Gastroesophageal sphincter (tissue), 3 donors: ENCODE results near the gene PRDM2.

Experiments used
- CTCF ChIP-seq, 4 experiments: fragments of 200-600 bp in 2 of 4; fragments of 450-650 bp in 2 of 4; sonication (generic) in 1 of 4; IDR thresholded peaks; one replicate each; pipeline ENCODE4 v1.5.1; 2017 to 2019; ENCODE audit warnings: antibody characterized with exemption in 4 of 4, mild to moderate bottlenecking in 2 of 4, moderate library complexity in 2 of 4
- EP300 ChIP-seq: sonication (generic); formaldehyde crosslinking; IDR thresholded peaks from one replicate; pipeline ENCODE4 v1.6.1; 2017; ENCODE audit warnings: antibody characterized with exemption, mild to moderate bottlenecking
- POLR2A ChIP-seq, 2 donors: fragments of 450-650 bp; IDR thresholded peaks; one replicate each; pipeline ENCODE4 v1.6.1; 2017; ENCODE audit warnings: antibody characterized with exemption in 2 of 2, mild to moderate bottlenecking in 2 of 2, moderate library complexity in 1 of 2
- POLR2AphosphoS5 ChIP-seq: sonication (generic); formaldehyde crosslinking; IDR thresholded peaks from one replicate; pipeline ENCODE4 v1.6.1; 2017; ENCODE audit warnings: antibody characterized with exemption

- no peak for TF ChIP-seq CTCF (IDR thresholded peaks at IDR 0.05)
- TF ChIP-seq POLR2A (IDR thresholded peaks at IDR 0.05) = no peak
- no peak for TF ChIP-seq POLR2AphosphoS5
- TF ChIP-seq EP300 = no peak
Measured at GRCh38 chr1:13794231-13795187, 94.5 kb downstream of the PRDM2 start.
